NT2/D1 (cell line): ENCODE results near the gene CDNF.

Source experiments
- SUZ12 ChIP-seq: IDR thresholded peaks from 2 replicates; pipeline ENCODE4 v1.6.1; 2011; ENCODE audit not compliant: insufficient read length, insufficient read depth; ENCODE audit errors: extremely low read depth
- YY1 ChIP-seq: IDR thresholded peaks from 2 replicates; pipeline ENCODE4 v1.6.1; 2011; ENCODE audit not compliant: insufficient read length, insufficient read depth

- TF ChIP-seq YY1: no peak
- no peak for TF ChIP-seq SUZ12
Observed at GRCh38 chr10:14880229-14880628, 42.4 kb upstream of the CDNF start.
